Brain microvascular endothelial cell (primary cell): ENCODE measurements around the gene ADARB1.

Source experiments
- DNase-seq: peaks from one replicate; pipeline ENCODE4 v3.0.0-alpha.2; 2020
- H3K27ac ChIP-seq: fragments of 250-450 bp; sonication (Bioruptor Pico); 2 replicates; pipeline ENCODE4 v1.5.1; 2020; ENCODE audit warnings: mild to moderate bottlenecking, moderate library complexity
- H3K27me3 ChIP-seq: fragments of 250-450 bp; sonication (Bioruptor Pico); replicated peaks from 2 replicates; pipeline ENCODE4 v1.5.1; 2020; ENCODE audit warnings: mild to moderate bottlenecking
- H3K36me3 ChIP-seq: fragments of 250-450 bp; sonication (Bioruptor Pico); replicated peaks from 2 replicates; pipeline ENCODE4 v1.5.1; 2020; ENCODE audit warnings: mild to moderate bottlenecking
- H3K4me3 ChIP-seq: 2 replicates; pipeline ENCODE4 v1.5.1; 2011; ENCODE audit warnings: low read depth, mild to moderate bottlenecking, control low read depth, low read length, moderate library complexity
- in situ Hi-C: cut with HindIII; loops from 2 replicates; pipeline ENCODE4 v1.10.0; 2017; ENCODE audit warnings: low sequenced_read_pairs, low pct_ligation_motif_present
- TF ChIP-seq, protein P1 (sequence below): IDR thresholded peaks from 2 replicates; pipeline ENCODE4 v1.5.1; 2011; ENCODE audit warnings: low read depth, mild to moderate bottlenecking, moderate library complexity, low read length, control low read depth, inconsistent platforms; ENCODE audit errors: missing control alignments

The ADARB1 gene

DNA sequence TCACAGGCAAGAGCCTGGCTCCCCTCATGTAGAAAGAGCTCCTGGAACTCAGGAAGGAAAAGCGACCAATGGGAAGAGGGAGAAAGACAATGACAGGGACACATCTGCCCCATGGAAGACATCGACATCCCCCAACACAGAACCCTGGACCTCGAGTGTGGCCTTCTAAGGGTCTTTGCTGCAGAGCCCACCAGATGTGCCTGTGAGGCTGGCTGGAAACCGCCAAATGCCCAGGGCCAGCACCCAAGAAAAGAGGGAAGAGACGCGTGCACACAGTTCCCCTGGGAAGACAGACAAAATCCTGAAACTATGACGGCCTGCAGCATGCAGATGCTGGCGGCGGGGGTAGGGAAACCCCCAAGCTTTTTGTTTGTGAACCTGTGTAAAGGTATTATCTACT, 36.4 kb upstream of the ADARB1 start:
- H3K27me3 ChIP-seq: no peaks in the 10 kb centered on the region
- in situ Hi-C loops: no loop called here
- H3K4me3 ChIP-seq: no peak overlapping the region
- TF ChIP-seq, protein P1, sequence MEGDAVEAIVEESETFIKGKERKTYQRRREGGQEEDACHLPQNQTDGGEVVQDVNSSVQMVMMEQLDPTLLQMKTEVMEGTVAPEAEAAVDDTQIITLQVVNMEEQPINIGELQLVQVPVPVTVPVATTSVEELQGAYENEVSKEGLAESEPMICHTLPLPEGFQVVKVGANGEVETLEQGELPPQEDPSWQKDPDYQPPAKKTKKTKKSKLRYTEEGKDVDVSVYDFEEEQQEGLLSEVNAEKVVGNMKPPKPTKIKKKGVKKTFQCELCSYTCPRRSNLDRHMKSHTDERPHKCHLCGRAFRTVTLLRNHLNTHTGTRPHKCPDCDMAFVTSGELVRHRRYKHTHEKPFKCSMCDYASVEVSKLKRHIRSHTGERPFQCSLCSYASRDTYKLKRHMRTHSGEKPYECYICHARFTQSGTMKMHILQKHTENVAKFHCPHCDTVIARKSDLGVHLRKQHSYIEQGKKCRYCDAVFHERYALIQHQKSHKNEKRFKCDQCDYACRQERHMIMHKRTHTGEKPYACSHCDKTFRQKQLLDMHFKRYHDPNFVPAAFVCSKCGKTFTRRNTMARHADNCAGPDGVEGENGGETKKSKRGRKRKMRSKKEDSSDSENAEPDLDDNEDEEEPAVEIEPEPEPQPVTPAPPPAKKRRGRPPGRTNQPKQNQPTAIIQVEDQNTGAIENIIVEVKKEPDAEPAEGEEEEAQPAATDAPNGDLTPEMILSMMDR: no peak
- no peak for DNase-seq
- H3K27ac ChIP-seq: no peak overlapping the region
- no peaks in the 10 kb centered on the region for H3K36me3 ChIP-seq

- Histone ChIP-seq H3K36me3 (no peaks in the 10 kb centered on the region), H3K4me3 (no peak overlapping the region), H3K27me3 (no peaks in the 10 kb centered on the region), H3K27ac (no peak overlapping the region)
- no peak for DNase-seq
- TF ChIP-seq, protein P1: no peak
- in situ Hi-C loops: no loop called here
These were observed 34.8 kb upstream of the ADARB1 start for GRCh38 chr21:45039317-45040156.

DNA sequence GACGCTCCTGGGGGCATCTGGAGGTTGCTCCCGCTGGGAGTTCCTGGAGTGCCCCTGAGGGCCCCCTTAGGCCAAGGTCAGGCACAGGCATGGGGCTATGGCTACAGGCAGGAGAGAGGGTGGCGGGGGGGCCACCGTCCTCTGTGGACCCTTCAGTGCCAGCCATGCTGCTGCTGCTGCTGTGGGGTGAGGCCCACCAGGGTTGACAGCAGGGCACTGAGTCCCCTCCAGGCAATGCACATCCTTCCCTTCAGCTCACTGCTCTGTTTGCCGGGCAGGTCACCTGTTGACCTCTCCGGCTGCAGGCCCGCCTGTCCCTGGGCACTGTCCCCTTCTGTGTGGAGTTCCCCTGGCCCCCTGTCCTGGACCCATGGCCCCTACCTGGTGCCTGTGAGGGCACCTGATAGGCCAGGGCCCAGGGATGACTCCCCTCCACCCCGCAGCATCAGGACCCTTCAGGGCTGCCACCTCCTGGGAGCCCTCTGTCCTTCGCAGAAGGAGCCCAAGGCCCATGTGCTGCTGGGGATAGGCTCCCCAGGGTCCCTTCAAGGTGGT, 34.1 kb upstream of the ADARB1 start:
- Histone ChIP-seq H3K36me3 (no peaks in the 10 kb centered on the region), H3K27ac (no peak overlapping the region), H3K4me3 (no peak overlapping the region), H3K27me3 (no peaks in the 10 kb centered on the region)
- no peak for DNase-seq
- TF ChIP-seq, protein P1: no peak
- in situ Hi-C loops: no loop called here

GRCh38 chr21:45040739-45041138, 33.6 kb upstream of the ADARB1 start:
- H3K4me3 ChIP-seq: no peak overlapping the region
- in situ Hi-C loops: no loop called here
- H3K27ac ChIP-seq: no peak overlapping the region
- H3K27me3 ChIP-seq: no peaks in the 10 kb centered on the region
- TF ChIP-seq, protein P1: no peak
- no peaks in the 10 kb centered on the region for H3K36me3 ChIP-seq
- DNase-seq: no peak

- peak; percentile 24 for DNase-seq
- Histone ChIP-seq H3K27me3 (no peaks in the 10 kb centered on the region), H3K36me3 (no peaks in the 10 kb centered on the region), H3K4me3 (no peak overlapping the region), H3K27ac (peak overlapping the region; percentile 37)
- in situ Hi-C loops: no loop called here
- TF ChIP-seq, protein P1: no peak
These were observed 33.0 kb upstream of the ADARB1 start for GRCh38 chr21:45041351-45041805.
